ENCODE results near the gene RNU4-1. TPM values are rescaled to one million over a fixed set of nuclear protein-coding genes. Genes with fewer than 3 reads are reported as not detected.
A peak's percentile ranks its signal among the peaks of the same experiment; 100 is the strongest.

Gene RNU4-1
- total RNA-seq, 1 donor from 2014 or later = 2,881 TPM

DNA sequence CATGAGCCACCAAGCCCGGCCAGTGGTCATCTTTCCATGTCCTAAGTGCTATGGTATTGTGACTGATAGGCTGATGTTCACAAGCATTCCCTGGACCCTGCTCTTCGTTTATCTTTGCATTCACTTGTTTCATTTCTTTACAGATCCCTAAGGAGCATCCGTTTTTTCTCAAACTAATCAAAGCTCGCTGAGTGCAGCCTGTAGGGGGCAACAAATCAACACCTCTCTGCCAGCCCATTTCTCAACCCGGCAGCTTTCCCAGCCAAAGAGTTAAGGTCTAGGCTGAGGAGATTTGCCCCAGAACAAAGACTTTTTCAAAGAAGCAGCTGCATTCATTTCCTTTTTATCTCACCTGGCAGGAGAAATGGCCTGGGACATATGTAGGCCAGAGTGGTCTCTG lies 21.2 kb upstream of the RNU4-1 start:
- no peak for ATAC-seq
- Histone ChIP-seq H3K9me3 (no peaks in the 10 kb centered on the region), H3K4me1 (peaks cover 11% of the 10 kb centered on the region), H3K36me3 (no peaks in the 10 kb centered on the region), H3K27me3 (ENCODE audit: low read depth) (no peaks in the 10 kb centered on the region), H3K27ac (no peak overlapping the region), H3K4me3 (no peak overlapping the region)
- no peak for DNase-seq
- TF ChIP-seq, protein P1, sequence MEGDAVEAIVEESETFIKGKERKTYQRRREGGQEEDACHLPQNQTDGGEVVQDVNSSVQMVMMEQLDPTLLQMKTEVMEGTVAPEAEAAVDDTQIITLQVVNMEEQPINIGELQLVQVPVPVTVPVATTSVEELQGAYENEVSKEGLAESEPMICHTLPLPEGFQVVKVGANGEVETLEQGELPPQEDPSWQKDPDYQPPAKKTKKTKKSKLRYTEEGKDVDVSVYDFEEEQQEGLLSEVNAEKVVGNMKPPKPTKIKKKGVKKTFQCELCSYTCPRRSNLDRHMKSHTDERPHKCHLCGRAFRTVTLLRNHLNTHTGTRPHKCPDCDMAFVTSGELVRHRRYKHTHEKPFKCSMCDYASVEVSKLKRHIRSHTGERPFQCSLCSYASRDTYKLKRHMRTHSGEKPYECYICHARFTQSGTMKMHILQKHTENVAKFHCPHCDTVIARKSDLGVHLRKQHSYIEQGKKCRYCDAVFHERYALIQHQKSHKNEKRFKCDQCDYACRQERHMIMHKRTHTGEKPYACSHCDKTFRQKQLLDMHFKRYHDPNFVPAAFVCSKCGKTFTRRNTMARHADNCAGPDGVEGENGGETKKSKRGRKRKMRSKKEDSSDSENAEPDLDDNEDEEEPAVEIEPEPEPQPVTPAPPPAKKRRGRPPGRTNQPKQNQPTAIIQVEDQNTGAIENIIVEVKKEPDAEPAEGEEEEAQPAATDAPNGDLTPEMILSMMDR (IDR thresholded peaks at IDR 0.05) = no peak
- intact Hi-C loops (cut with DNase I) = no loop called here

DNA sequence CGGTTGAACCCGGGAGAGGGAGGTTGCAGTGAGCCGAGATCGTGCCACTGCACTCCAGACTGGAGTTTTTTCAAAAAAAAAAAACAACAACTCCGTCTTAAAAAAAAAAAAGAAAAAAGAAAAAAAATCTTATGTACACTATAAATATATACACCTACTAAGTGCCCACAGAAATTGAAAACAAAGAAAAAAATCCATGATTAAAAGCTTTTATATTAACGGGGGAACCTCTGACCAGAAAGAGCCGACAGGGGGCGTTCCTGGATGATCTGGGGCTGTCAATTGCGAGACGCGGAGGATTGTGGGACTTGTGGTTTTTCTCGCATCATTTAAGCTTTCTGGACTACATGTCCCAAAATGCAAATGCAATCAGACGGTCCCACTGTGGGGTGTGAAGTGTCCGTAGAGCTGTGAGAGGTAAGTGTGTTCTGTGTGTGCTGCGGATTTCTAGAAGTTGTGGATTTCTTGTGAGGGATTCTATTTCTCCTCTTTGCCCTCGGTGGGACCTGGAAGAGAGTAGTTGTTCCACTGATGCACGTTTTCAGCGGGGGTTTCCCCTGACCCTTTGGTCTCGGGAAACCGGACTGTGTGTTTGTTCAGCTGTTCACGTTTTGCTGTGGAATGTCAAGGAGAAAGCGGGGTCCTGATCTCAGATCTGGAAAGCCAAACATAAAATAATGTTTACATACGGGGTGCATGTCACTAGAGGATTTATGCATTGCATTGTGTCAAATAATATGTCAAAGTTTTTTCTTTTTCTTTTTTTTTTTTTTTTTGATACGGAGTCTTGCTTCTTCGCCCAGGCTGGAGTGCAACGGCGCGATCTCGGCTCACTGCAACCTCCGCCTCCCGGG lies 9.2 kb upstream of the RNU4-1 start, which contains the start of gene SIRT4:
TSS of gene SIRT4 (plus strand) at position 360 of the 854 bp plus-strand sequence. CDS start 1,241 bp downstream, outside the sequence.
- TF ChIP-seq, protein P1 (IDR thresholded peaks at IDR 0.05) = peak; percentile 65
- Histone ChIP-seq H3K4me3 (peak within 1 kb of the TSS; percentile 62), H3K36me3 (no peaks in the 10 kb centered on the region), H3K27ac (peak within 1 kb of the TSS; percentile 79), H3K4me1 (peaks cover 6% of the 10 kb centered on the region), H3K27me3 (ENCODE audit: low read depth) (no peaks in the 10 kb centered on the region), H3K9me3 (no peaks in the 10 kb centered on the region)
- ATAC-seq (peak; percentile 97 to 99), DNase-seq (peak; percentile 92)
- intact Hi-C loops (cut with DNase I) = no loop called here

DNA sequence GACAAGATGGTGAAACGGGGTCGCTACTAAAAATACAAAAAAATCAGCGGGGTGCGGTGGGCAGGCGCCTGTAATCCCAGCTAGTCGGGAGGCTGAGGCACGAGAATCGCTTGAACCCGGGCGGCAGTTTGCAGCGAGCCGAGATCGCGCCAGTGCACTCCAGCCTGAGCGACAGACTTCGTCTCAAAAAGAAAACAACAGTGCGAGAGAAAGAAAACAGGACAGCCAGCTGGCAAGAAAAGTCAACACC lies 701 bp downstream of the RNU4-1 start:
- ATAC-seq (peak; percentile 0 to 2), DNase-seq (peak; percentile 55)
- peak overlapping the region; percentile 61 for H3K4me3 ChIP-seq
- H3K27ac ChIP-seq = peak overlapping the region; percentile 100
- no peaks in the 10 kb centered on the region for H3K9me3 ChIP-seq
- intact Hi-C loops (cut with DNase I) = no loop called here
- peaks cover 11% of the 10 kb centered on the region for H3K4me1 ChIP-seq
- H3K27me3 ChIP-seq (ENCODE audit: low read depth) = no peaks in the 10 kb centered on the region
- H3K36me3 ChIP-seq = no peaks in the 10 kb centered on the region
- TF ChIP-seq, protein P1 (IDR thresholded peaks at IDR 0.05) = no peak

DNA sequence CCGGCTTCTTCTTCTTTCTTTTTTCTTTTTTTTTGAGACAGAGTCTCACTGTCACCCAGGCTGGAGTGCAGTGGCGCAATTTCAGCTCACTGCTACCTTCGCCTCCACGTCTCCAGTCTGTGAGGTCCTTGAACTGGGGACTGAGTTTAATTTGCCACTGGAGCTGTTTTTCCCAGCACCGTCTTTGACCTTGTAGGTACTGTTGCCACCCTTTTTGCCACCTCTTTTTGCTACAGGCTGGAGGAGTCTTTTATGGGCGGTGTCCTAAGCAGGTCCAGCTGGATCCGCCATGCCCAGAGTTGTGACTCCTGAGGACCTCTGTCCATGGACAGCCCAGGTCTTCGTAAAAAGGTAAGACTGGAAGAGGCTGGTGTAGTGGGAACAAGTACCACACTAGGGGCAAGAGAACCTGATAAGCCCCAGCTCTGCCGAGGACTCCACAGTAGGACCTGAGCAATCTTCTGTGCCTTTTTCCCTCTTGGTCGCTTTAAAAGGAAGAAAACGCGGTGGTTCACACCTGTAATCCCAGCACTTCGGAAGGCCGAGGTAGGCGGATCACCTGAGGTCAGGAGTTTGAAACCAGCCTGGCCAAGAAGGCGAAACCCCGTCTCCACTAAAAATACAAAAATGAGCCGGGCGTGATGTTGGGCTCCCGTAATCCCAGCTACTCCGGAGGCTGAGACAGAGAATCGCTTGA lies 2.3 kb downstream of the RNU4-1 start:
- ATAC-seq (peak; percentile 15 to 42), DNase-seq (peak; percentile 57)
- intact Hi-C loops (cut with DNase I) = no loop called here
- peaks cover 11% of the 10 kb centered on the region for H3K4me1 ChIP-seq
- H3K9me3 ChIP-seq = no peaks in the 10 kb centered on the region
- H3K36me3 ChIP-seq = no peaks in the 10 kb centered on the region
- peak overlapping the region; percentile 61 for H3K4me3 ChIP-seq
- TF ChIP-seq, protein P1 (IDR thresholded peaks at IDR 0.05) = no peak
- peak overlapping the region; percentile 100 for H3K27ac ChIP-seq
- no peaks in the 10 kb centered on the region for H3K27me3 ChIP-seq (ENCODE audit: low read depth)

DNA sequence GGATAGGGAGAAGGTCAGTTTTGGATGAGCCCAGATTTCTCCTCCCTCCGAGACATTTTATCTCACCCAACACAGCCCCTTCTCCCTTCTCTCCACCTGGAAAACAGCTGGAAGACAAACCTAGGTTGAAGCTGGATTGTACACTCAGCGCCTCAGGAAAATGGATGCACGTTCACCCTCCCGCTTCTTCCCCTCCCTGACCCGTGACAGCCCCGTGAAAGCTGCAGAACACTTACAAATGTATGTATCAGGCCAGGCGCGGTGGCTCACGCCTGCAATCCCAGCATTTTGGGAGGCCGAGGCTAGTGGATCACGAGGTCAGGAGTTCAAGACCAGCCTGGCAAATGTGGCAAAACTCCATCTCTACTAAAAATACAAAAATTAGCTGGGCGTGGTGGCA lies 5.5 kb downstream of the RNU4-1 start:
- Histone ChIP-seq H3K4me1 (peaks cover 7% of the 10 kb centered on the region), H3K4me3 (no peak overlapping the region), H3K9me3 (no peaks in the 10 kb centered on the region), H3K27ac (no peak overlapping the region), H3K36me3 (no peaks in the 10 kb centered on the region), H3K27me3 (ENCODE audit: low read depth) (no peaks in the 10 kb centered on the region)
- intact Hi-C loops (cut with DNase I) = no loop called here
- ATAC-seq = no peak
- TF ChIP-seq, protein P1 (IDR thresholded peaks at IDR 0.05) = no peak
- no peak for DNase-seq
